ENCODE results near the gene FIGLA.

DNA sequence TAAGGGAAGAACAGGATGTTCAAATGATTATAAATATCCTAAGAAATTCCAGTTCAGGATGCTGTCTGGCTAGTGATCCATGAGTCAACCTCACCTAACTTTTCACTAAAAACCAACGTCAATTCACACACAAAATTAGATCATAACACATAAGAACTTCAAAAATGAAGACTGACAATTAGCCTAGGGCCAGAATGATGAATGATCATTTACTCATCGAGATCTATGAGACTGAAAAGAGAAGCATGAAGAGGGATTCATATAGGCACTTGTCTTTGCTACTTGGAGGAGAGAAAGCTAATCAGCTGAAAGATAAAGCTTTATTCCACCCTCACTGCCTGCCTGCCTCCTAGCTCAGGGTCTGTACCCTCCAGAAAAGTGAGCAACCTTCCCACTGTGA lies 52.3 kb downstream of the FIGLA start:
- no peak for TF ChIP-seq GATA2 (IDR thresholded peaks at IDR 0.05; ENCODE audit: low read depth, low read length)
- no peak for TF ChIP-seq GATA3 (IDR thresholded peaks at IDR 0.05; ENCODE audit: low read depth, low read length)
